H1 (cell line): Measurements from ENCODE around the gene NSDHL.

Source experiments
- BRCA1 ChIP-seq: IDR thresholded peaks from 2 replicates; pipeline ENCODE4 v1.6.1; 2012; ENCODE audit warnings: low read depth, low read length, improper control_type of control experiment
- CREB1 ChIP-seq: IDR thresholded peaks from 2 replicates; pipeline ENCODE4 v1.6.1; 2012; ENCODE audit warnings: inconsistent platforms
- EZH2 ChIP-seq: fragments of 200-600 bp; sonication (generic); IDR thresholded peaks from 2 replicates; pipeline ENCODE4 v1.7.1; 2012; ENCODE audit warnings: low read depth, mild to moderate bottlenecking, moderate library complexity, low read length, inconsistent platforms; ENCODE audit not compliant: severe bottlenecking
- FOSL1 ChIP-seq: IDR thresholded peaks from 2 replicates; pipeline ENCODE4 v1.6.1; 2011; ENCODE audit warnings: mild to moderate bottlenecking, low read depth, low read length, moderate library complexity; ENCODE audit not compliant: insufficient read depth
- GABPA ChIP-seq: IDR thresholded peaks from 2 replicates; pipeline ENCODE4 v1.6.1; 2011; ENCODE audit warnings: mild to moderate bottlenecking, low read length, moderate library complexity, borderline replicate concordance; ENCODE audit not compliant: insufficient read depth
- JUN ChIP-seq: IDR thresholded peaks from 2 replicates; pipeline ENCODE4 v1.6.1; 2011; ENCODE audit warnings: low read depth, mild to moderate bottlenecking, improper control_type of control experiment, low read length
- POLR2A ChIP-seq, 2 experiments: IDR thresholded peaks; 1 replicate in 1 of 2; 2 replicates in 1 of 2; pipeline ENCODE4 v1.6.1; 2011; ENCODE audit warnings: low read depth in 2 of 2, low read length in 2 of 2, mild to moderate bottlenecking in 2 of 2; ENCODE audit errors: control extremely low read depth in 1 of 2
- POLR2AphosphoS5 ChIP-seq: IDR thresholded peaks from 2 replicates; pipeline ENCODE4 v1.6.1; 2011; ENCODE audit warnings: low read depth, low read length
- SAP30 ChIP-seq: fragments of 300-600 bp; sonication (generic); IDR thresholded peaks from 2 replicates; pipeline ENCODE4 v1.7.1; 2012; ENCODE audit warnings: low read length, moderate library complexity, mild to moderate bottlenecking, inconsistent platforms; ENCODE audit not compliant: insufficient read depth, insufficient replicate concordance
- TEAD4 ChIP-seq: IDR thresholded peaks from 2 replicates; pipeline ENCODE4 v1.6.1; 2012; ENCODE audit warnings: low read depth, low read length, inconsistent platforms, mixed read lengths
- TF ChIP-seq, protein P1 (sequence below), 3 experiments: IDR thresholded peaks; 1 replicate in 2 of 3; 2 replicates in 1 of 3; pipeline versions ENCODE4 v1.5.1 to v1.6.1; 2011; ENCODE audit warnings: low read length in 3 of 3, mild to moderate bottlenecking in 3 of 3, inconsistent platforms in 2 of 3, low read depth in 1 of 3, moderate library complexity in 1 of 3; ENCODE audit not compliant: insufficient read depth in 1 of 3; ENCODE audit errors: control extremely low read depth in 1 of 3

DNA sequence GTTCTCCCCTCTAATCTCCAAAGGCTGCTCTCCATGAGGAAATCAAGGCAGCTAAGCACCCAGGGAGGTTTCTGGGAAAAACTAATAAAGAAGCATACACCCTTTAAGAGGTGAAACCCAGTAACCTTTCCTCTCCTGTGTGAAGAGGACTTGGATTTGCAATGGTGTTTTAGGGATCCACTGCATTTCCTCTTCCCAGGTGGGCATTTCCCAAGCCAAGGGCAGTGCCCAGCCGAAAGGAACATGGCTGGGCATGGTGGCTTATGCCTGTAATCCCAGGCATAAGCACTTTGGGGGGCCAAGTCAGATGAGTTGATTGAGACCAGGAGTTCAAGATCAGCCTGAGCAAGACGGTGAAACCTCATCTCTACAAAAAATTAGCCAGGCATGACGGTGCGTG lies 61.6 kb downstream of the NSDHL start:
- no peak for TF ChIP-seq BRCA1
- no peak for TF ChIP-seq TEAD4
- no peak for TF ChIP-seq POLR2A (IDR thresholded peaks at IDR 0.05; ENCODE audit: control extremely low read depth in 1 of 2, low read depth in 2 of 2, low read length in 2 of 2)
- TF ChIP-seq POLR2AphosphoS5, result no peak
- TF ChIP-seq, protein P1, sequence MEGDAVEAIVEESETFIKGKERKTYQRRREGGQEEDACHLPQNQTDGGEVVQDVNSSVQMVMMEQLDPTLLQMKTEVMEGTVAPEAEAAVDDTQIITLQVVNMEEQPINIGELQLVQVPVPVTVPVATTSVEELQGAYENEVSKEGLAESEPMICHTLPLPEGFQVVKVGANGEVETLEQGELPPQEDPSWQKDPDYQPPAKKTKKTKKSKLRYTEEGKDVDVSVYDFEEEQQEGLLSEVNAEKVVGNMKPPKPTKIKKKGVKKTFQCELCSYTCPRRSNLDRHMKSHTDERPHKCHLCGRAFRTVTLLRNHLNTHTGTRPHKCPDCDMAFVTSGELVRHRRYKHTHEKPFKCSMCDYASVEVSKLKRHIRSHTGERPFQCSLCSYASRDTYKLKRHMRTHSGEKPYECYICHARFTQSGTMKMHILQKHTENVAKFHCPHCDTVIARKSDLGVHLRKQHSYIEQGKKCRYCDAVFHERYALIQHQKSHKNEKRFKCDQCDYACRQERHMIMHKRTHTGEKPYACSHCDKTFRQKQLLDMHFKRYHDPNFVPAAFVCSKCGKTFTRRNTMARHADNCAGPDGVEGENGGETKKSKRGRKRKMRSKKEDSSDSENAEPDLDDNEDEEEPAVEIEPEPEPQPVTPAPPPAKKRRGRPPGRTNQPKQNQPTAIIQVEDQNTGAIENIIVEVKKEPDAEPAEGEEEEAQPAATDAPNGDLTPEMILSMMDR (IDR thresholded peaks at IDR 0.05; ENCODE audit: control extremely low read depth in 1 of 3, insufficient read depth in 1 of 3, low read depth in 1 of 3, low read length in 3 of 3), result no peak
- TF ChIP-seq CREB1, result no peak
- no peak for TF ChIP-seq GABPA
- no peak for TF ChIP-seq SAP30
- no peak for TF ChIP-seq JUN
- no peak for TF ChIP-seq FOSL1
- TF ChIP-seq EZH2, result no peak
